GM18499 (cell line): ENCODE measurements around the gene APELA.
"Not testable (repeated sequence)": the region's sequence is repeated elsewhere in the genome, so short reads cannot be mapped to it uniquely, and the experiment has no call there.

Source experiments
- ATAC-seq: cut with Tn5 transposase; IDR thresholded peaks from one replicate; pipeline ENCODE4 v1.9.1; 2021; ENCODE audit warnings: moderate number of reproducible peaks; ENCODE audit not compliant: insufficient read depth, unreplicated experiment

The APELA gene

DNA sequence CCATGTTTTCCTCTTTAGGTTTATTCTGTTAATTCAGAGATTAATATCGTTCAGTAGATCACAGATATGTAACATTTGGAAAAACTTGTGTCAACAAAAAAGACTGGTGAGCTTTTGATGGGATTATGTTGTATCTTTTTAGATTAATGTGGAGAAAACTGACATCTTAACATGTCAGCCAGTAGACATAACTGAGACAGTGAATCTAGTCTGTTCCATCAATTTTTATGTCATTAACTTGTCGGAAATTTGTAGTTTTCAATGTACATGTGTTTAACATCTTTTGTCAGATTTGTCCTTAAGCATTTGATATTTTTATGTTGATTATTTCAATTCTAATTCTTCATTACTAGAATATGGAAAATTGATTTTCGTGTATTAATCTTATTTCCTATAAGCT is 42.0 kb downstream of the APELA start:
- no peak for ATAC-seq

DNA sequence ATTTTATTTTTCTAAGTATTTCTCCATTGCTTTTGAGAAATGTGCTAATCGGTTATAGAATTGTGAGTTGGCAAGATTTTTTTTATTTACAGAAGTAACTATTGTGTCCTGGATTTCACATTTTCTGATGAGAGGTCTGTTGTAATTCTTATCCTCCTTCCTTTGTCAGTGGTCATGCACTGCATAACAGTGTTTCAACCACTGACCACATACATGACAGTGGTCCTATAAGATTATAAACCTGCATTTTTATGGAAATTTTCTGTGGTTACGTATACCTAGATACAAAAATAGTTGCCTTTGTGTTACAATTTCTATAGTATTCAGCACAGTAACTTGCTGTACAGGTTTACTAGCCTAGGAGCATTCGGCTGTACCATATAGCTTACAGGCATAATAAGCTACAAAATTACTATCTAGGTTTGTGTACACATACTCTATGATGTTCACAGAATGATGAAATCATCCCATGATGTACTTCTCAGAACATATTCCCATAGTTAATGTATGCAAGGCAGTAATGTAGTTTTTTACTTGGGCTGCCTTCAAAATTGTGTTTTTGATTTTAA is 47.8 kb downstream of the APELA start:
- no peak for ATAC-seq

DNA sequence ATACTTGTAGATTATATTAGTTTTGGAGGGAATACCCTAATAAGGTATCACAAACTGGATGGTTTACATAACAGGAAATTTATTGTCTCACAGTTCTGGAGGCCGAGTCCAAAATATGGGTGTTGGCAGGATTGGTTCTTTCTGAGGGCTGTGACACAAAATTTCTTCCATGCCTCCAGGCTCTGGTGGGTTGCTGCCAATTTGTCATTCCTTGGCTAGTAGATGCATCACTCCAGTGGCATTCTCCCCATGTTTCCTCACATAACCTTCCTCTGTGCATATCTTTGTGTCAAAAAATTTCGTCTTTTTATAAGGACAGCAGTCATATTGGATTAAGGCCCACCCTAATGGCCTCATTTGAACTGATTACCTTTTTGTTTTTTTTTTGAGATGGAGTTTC is 49.3 kb downstream of the APELA start:
- no peak for ATAC-seq

DNA sequence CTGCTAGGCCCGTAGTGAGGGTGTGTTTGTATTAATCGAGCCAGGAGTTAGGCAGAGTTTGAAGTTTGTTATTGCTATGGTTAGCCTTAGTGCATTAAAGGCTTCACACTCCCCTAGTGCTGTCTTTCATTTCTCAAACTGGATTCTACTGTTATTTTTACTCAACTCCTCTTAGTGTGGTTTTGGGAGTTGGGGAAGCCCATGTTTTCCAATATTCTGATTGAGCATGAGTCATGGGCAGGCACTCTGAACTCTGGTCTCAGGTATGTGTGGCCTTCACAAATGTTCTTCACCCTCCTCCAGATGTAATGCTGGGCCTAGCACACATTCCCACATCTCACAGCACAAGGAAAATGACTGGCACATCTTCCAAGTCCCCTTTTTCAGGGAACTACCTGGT is 50.1 kb downstream of the APELA start:
- ATAC-seq: not testable (repeated sequence)

DNA sequence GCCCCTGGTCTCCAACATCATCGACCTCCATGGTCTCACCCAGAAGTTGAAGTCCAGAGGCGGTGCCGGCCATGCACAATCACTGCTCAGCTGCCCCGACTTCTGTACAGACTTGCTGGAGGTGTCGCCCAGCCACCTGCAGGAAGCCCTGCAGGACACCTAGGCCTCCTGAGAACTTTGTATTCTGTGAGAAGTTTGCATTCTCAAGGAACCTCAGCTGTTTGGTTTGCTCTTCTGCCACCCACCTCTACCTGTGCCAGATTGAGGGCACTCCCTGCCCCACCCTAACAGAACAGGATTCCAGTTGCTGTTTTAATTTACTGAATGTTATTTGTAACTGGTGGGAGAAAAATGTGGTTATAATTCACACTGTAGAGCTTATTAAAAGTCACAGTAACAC is 53.7 kb downstream of the APELA start:
- ATAC-seq: no peak

DNA sequence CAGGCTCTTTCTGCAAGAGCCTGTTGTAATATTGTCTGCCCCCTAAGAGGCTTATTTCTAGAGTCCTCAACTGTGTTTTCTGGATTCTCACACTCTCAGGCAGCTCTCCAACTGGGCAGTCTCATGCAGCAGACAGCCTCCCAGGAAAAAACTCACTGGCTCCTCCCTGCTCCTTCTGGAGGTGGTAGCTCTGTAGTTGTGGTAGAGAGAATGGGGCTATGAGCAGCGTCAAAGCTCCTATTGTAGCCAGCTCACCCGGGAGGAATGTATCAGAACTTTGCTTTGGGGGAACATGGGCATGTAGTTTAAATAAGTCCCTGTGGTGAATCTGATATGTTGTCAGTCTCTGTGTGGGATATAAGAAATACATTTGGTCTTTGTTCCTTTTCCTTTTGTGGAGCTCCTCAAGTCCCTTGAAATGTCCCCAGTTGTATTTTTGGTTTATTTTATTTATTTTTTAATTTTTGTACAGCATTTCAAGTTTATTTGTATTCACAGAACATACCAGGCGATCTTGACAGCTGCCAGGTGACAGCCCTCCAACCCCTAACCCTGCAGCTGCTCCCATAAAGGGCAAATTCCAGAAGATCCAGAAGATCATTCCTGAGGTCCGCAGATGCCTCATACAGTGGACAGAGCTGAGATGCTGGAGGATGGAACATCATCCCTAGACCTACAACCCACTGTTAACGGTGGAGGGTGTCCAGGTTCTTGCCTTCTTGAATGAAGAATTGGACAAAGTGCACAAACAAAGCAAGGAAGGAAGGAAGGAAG is 54.8 kb downstream of the APELA start:
- ATAC-seq: no peak

DNA sequence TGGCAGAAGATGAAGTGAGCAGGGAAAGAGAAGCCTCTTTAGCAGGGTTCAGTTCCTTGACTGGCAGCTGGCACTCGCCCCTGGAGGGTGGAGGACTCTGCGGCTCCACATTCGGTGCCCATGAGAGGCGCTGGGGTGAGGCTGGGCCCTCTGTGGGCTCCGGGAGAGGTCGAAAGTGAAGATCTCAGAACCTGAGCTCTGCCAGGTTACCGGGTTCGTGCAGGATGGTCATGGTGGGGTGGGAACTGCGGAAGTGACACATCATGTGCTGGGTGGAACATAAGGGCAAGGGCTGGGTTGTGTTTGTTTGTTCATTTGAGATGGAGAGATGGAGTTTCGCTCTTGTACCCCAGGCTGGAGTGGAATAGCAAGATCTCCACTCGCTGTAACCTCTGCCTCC is 56.3 kb downstream of the APELA start:
- ATAC-seq: no peak

DNA sequence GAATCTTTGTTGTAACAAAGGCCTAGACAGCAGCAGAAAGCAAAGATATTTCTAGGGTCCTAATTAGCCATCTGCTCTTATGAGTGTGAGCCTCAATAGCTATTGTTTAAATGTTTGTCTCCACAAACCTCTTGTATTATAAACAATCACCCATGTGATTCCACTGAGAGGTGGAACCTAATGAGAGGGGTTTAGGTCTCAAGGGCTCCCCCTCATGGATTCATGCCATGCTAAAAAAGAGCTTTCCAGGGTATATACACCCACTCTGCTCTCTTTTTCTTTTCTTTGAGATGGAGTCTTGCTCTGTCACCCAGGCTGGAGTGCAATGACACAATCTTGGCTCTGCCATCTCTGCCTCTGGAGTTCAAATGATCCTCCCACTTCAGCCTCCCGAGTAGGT is 58.4 kb downstream of the APELA start:
- ATAC-seq: peak; percentile 43

DNA sequence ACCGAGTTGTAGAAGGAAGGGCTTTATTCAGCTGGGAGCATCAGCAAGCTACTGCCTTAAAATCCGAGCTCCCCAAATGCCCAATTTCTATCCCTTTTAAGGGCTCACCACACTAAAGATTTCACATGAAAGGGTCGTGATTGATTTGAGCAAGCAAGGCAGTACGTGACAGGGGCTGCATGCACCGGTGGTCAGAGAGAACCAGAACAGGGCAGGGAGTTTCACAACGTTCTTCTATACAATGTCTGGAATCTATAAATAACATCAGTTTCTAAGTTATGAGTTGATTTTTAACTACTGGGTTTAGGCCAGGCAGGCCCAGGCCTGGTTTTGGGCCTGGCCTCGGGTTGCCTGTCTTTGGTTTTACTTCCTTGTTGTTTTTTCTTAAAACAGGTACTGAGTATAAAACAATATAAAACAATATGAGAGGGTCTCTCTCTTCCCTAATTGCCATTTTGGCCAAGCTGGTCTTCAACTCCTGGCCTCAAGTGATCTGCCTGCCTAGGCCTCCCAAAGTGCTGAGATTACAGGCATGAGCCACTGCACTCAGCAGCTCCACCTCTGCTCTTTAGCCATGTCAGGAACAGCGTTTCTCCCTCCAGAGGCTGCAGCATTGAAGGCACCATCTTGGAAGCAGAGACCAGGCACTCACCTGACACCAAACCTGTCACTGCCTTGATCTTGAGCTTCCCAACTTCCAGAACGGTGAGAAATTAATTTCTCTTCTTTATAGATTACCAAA is 59.1 kb downstream of the APELA start:
- peak; percentile 23 for ATAC-seq

DNA sequence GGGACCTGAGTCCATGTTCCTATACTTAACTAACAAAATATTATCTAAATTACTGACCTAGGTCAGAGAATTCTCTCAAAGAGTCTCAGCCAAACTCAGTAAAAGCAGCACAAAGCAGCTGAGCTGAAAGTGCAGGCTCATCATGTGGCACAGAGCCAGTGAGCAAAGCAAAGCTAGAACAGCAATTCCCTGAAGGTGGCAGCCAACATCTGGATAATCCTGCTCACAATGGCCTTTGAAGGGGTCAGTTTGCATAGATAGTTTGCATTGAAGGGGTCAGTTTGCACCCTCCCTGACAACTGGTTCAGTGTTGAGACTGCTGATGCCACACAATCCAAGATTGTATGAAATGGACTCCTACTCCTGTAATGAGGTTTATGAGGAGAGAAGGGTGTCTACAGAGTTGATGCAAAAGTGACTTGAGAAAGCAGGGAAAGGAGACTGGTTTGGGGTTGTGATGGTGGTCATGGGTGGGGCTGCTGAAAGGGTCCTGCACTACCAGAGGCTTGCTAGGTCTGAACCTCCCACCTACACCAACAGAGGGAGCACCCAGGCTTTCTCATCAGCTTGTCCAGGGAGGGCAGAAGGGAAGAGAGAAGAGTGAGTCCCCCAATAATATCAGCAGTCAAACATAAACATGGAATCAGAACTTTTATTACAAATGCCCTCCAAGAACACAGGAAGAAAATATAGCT is 60.7 kb downstream of the APELA start:
- ATAC-seq: peak; percentile 44

DNA sequence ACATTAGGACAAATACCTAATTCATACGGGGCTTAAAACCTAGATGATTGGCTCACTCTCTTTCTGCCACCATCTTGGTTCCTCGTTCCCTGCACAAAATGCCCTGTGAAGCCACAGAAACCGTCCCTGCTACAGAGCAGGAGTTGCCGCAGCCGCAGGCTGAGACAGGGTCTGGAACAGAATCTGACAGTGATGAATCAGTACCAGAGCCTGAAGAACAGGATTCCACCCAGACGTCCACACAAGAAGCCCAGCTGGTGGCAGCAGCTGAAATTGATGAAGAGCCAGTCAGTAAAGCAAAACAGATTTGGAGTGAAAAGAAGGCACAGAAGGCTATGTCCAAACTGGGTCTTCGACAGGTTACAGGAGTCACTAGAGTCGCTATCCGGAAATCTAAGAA is 66.2 kb downstream of the APELA start:
- no peak for ATAC-seq

DNA sequence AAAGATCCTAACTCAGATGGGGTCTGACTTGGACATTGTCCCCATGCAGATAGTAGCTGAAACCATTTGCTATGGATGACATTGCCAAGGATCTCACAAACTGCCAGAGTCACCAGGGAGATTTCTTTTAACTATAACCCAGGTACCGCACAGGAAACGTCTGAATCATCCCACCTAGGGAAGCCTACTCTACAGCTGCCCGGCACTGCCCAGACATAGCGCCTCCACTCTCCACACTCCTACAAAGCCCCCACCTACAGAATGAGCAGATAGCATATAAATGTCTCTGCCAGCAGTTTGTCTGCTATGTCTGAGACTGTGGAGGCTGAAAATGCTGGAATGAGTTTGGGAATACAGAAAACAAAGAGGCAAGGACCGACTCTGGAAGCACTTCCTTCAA is 68.2 kb downstream of the APELA start:
- ATAC-seq: no peak

DNA sequence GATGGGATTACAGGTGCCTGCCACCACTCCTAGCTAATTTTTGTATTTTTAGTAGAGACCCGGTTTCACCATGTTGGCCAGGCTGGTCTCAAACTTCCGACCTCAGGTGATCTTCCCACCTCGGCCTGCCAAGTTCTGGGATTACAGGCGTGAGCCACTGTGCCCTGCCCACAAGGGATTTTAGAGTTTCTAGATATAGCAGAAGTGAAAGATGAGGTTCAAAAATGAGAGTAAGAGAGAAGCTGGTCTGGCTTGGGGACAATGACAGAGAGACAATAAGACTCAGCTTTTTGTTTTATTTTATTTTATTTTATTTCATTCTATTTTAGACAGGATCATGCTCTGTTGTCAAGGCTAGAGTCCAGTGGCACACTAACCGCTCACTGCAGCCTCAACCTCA is 69.8 kb downstream of the APELA start:
- no peak for ATAC-seq
